Measurements from ENCODE around the gene FTCD. TPM values are rescaled to one million over a fixed set of nuclear protein-coding genes. Genes with fewer than 3 reads are reported as not detected.

Gene FTCD
- total RNA-seq, 1 experiment from 2014 or later, result 0.40 TPM

- Histone ChIP-seq H3K4me3 (ENCODE audit: low read length) (no peak overlapping the region), H4K20me1 (ENCODE audit: low read length) (no peaks in the 10 kb centered on the region), H3K4me1 (ENCODE audit: insufficient read depth, low read length) (peaks cover 19% of the 10 kb centered on the region), H2AFZ (ENCODE audit: low read length) (no peak overlapping the region), H3K27ac (ENCODE audit: low read length) (no peak overlapping the region), H3K9me3 (ENCODE audit: low read length) (no peaks in the 10 kb centered on the region), H3K9ac (ENCODE audit: low read length) (no peak overlapping the region), H3K27me3 (ENCODE audit: low read length) (no peaks in the 10 kb centered on the region), H3K4me2 (ENCODE audit: low read length) (no peak overlapping the region), H3K9me2 (replicated peaks; ENCODE audit: low read length) (no peaks in the 10 kb centered on the region), H3K36me3 (ENCODE audit: low read depth, low read length) (peaks cover 4% of the 10 kb centered on the region; the same call in 1 of the 2 replicates), H3F3A (ENCODE audit: low read length, unreplicated experiment) (no peaks in the 10 kb centered on the region), H3K79me2 (ENCODE audit: low read length) (no peaks in the 10 kb centered on the region)
- CTCF ChIA-PET, result no interaction called here
- DNase-seq, result no peak
- intact Hi-C loops (cut with micrococcal nuclease), result no loop called here
- BruUV-seq (replicated peaks), result no TSS peak
- no peak for TF ChIP-seq CTCF (conservative IDR thresholded peaks at IDR 0.05; ENCODE audit: low read depth, low read length)
- TF ChIP-seq EZH2phosphoT487 (IDR thresholded peaks at IDR 0.05; ENCODE audit: borderline replicate concordance, low read length), result no peak
- TF ChIP-seq EZH2 (IDR thresholded peaks at IDR 0.05; ENCODE audit: low read length, unreplicated experiment), result no peak
- POLR2A ChIA-PET (ENCODE audit: unreplicated experiment), result no interaction called here
- no peak for ATAC-seq
Measured at GRCh38 chr21:46193829-46194373, 38.5 kb upstream of the FTCD start.

GRCh38 chr21:46191686-46192575, 36.6 kb upstream of the FTCD start:
- Histone ChIP-seq H3K9me3 (ENCODE audit: low read length) (no peaks in the 10 kb centered on the region), H3K4me3 (ENCODE audit: low read length) (no peak overlapping the region), H3K27me3 (ENCODE audit: low read length) (no peaks in the 10 kb centered on the region), H3K79me2 (ENCODE audit: low read length) (no peaks in the 10 kb centered on the region), H3K4me1 (ENCODE audit: insufficient read depth, low read length) (peaks cover 32% of the 10 kb centered on the region), H3K36me3 (ENCODE audit: low read depth, low read length) (peaks cover 4% of the 10 kb centered on the region; the same call in 1 of the 2 replicates), H2AFZ (ENCODE audit: low read length) (no peak overlapping the region), H4K20me1 (ENCODE audit: low read length) (no peaks in the 10 kb centered on the region), H3K9ac (ENCODE audit: low read length) (no peak overlapping the region), H3F3A (ENCODE audit: low read length, unreplicated experiment) (no peaks in the 10 kb centered on the region), H3K9me2 (replicated peaks; ENCODE audit: low read length) (no peaks in the 10 kb centered on the region), H3K27ac (ENCODE audit: low read length) (no peak overlapping the region), H3K4me2 (ENCODE audit: low read length) (no peak overlapping the region)
- no peak for ATAC-seq
- intact Hi-C loops (cut with micrococcal nuclease), result no loop called here
- TF ChIP-seq EZH2 (IDR thresholded peaks at IDR 0.05; ENCODE audit: low read length, unreplicated experiment) (no peak), CTCF (conservative IDR thresholded peaks at IDR 0.05; ENCODE audit: low read depth, low read length) (no peak), EZH2phosphoT487 (IDR thresholded peaks at IDR 0.05; ENCODE audit: borderline replicate concordance, low read length) (no peak)
- no TSS peak for BruUV-seq (replicated peaks)
- no peak for DNase-seq
- CTCF ChIA-PET, result no interaction called here
- POLR2A ChIA-PET (ENCODE audit: unreplicated experiment), result interaction anchor here (0.6 kb wide), 1 partner anchor 14 kb away, joined by 3 read pairs; no protein-coding TSS in a partner anchor
